Mesodermal cell (in vitro differentiated cells): ENCODE measurements around the gene LRRC26.

ENCODE experiments used
- H3K27ac ChIP-seq: 2 replicates; pipeline ENCODE4 v1.7.0; 2013; ENCODE audit warnings: mild to moderate bottlenecking, low read depth, low read length, moderate library complexity; ENCODE audit not compliant: severe bottlenecking
- H3K36me3 ChIP-seq: 2 replicates; pipeline ENCODE4 v1.7.1; 2013; ENCODE audit warnings: mild to moderate bottlenecking, low read length, moderate library complexity; ENCODE audit not compliant: control insufficient read depth, insufficient read depth
- H3K4me1 ChIP-seq: one replicate; pipeline ENCODE4 v1.7.1; 2013; ENCODE audit warnings: mild to moderate bottlenecking, low read length; ENCODE audit not compliant: insufficient read depth, control insufficient read depth, poor library complexity, severe bottlenecking
- H3K4me3 ChIP-seq: 2 replicates; pipeline ENCODE4 v1.7.0; 2013; ENCODE audit warnings: low read length, control low read depth, mild to moderate bottlenecking; ENCODE audit not compliant: insufficient read depth, poor library complexity, severe bottlenecking; ENCODE audit errors: extremely low read depth
- H3K9me3 ChIP-seq: 2 replicates; pipeline ENCODE4 v1.7.1; 2013; ENCODE audit warnings: mild to moderate bottlenecking, low read length, moderate library complexity; ENCODE audit not compliant: control insufficient read depth
- WGBS, 2 experiments: methylation state at CpG; one replicate each; pipeline ENCODE4 v1.1.5; 2013; ENCODE audit warnings: missing lambda C conversion rate in 2 of 2; ENCODE audit not compliant: insufficient coverage in 2 of 2; 5-methylcytosine and 5-hydroxymethylcytosine counted together

LRRC26 gene

GRCh38 chr9:137180491-137180890 is 10.6 kb upstream of the LRRC26 start:
- H3K4me3 ChIP-seq, result no peak overlapping the region
- peaks cover 41% of the 10 kb centered on the region for H3K36me3 ChIP-seq
- WGBS, 2 experiments, result 98 to 99% methylated on average over 20 of the region's 20 CpGs
- no peak overlapping the region for H3K27ac ChIP-seq
- H3K9me3 ChIP-seq, result no peaks in the 10 kb centered on the region
- peaks cover 11% of the 10 kb centered on the region for H3K4me1 ChIP-seq

GRCh38 chr9:137179761-137180160 is 9.9 kb upstream of the LRRC26 start:
- Histone ChIP-seq H3K27ac (no peak overlapping the region), H3K36me3 (peaks cover 40% of the 10 kb centered on the region), H3K4me3 (no peak overlapping the region), H3K9me3 (no peaks in the 10 kb centered on the region), H3K4me1 (peaks cover 11% of the 10 kb centered on the region)
- 95 to 99% methylated on average over 13 to 14 of the region's 17 CpGs for WGBS, 2 experiments

- Histone ChIP-seq H3K36me3 (peaks cover 40% of the 10 kb centered on the region), H3K4me1 (peaks cover 11% of the 10 kb centered on the region), H3K27ac (peak overlapping the region; percentile 64), H3K4me3 (no peak overlapping the region), H3K9me3 (no peaks in the 10 kb centered on the region)
- WGBS, 2 experiments, result 88 to 97% methylated on average over 13 to 17 of the region's 19 CpGs
Observed at GRCh38 chr9:137178939-137179630, 9.2 kb upstream of the LRRC26 start.

- H3K36me3 ChIP-seq, result peaks cover 33% of the 10 kb centered on the region
- peak overlapping the region; percentile 64 for H3K27ac ChIP-seq
- H3K9me3 ChIP-seq, result no peaks in the 10 kb centered on the region
- peaks cover 11% of the 10 kb centered on the region for H3K4me1 ChIP-seq
- no peak overlapping the region for H3K4me3 ChIP-seq
- WGBS, 2 experiments, result 90 to 91% methylated on average over 22 to 23 of the region's 23 CpGs
Observed at GRCh38 chr9:137178201-137178938, 8.5 kb upstream of the LRRC26 start.

- Histone ChIP-seq H3K9me3 (no peaks in the 10 kb centered on the region), H3K4me3 (no peak overlapping the region), H3K27ac (no peak overlapping the region), H3K4me1 (peaks cover 11% of the 10 kb centered on the region), H3K36me3 (peaks cover 24% of the 10 kb centered on the region)
- 62 to 64% methylated on average over 14 to 16 of the region's 17 CpGs for WGBS, 2 experiments
Observed at GRCh38 chr9:137176302-137177182, 6.7 kb upstream of the LRRC26 start.

GRCh38 chr9:137175345-137175961 is 5.6 kb upstream of the LRRC26 start:
- Histone ChIP-seq H3K27ac (no peak overlapping the region), H3K4me1 (peaks cover 11% of the 10 kb centered on the region), H3K36me3 (peaks cover 13% of the 10 kb centered on the region), H3K9me3 (no peaks in the 10 kb centered on the region), H3K4me3 (no peak overlapping the region)
- WGBS, 2 experiments, result 44 to 52% methylated on average over 29 of the region's 33 CpGs

GRCh38 chr9:137174722-137175293 is 5.0 kb upstream of the LRRC26 start:
- H3K4me3 ChIP-seq, result no peak overlapping the region
- no peak overlapping the region for H3K27ac ChIP-seq
- WGBS, 2 experiments, result 33% methylated on average over 27 to 33 of the region's 34 CpGs
- no peaks in the 10 kb centered on the region for H3K9me3 ChIP-seq
- H3K4me1 ChIP-seq, result peaks cover 11% of the 10 kb centered on the region
- peaks cover 7% of the 10 kb centered on the region for H3K36me3 ChIP-seq

GRCh38 chr9:137173796-137174664 is 4.2 kb upstream of the LRRC26 start:
- 89% methylated on average over 45 of the region's 45 CpGs for whole genome bisulfite sequencing, 2 experiments
- H3K4me3 ChIP-seq, result no peak overlapping the region
- H3K9me3 ChIP-seq, result no peaks in the 10 kb centered on the region
- H3K36me3 ChIP-seq, result peaks cover 7% of the 10 kb centered on the region
- H3K27ac ChIP-seq, result no peak overlapping the region
- H3K4me1 ChIP-seq, result peaks cover 11% of the 10 kb centered on the region

- WGBS, 2 experiments, result 79 to 87% methylated on average over 16 to 21 of the region's 21 CpGs
- peaks cover 7% of the 10 kb centered on the region for H3K36me3 ChIP-seq
- H3K4me1 ChIP-seq, result peaks cover 3% of the 10 kb centered on the region
- H3K9me3 ChIP-seq, result no peaks in the 10 kb centered on the region
- no peak overlapping the region for H3K27ac ChIP-seq
- no peak overlapping the region for H3K4me3 ChIP-seq
Observed at GRCh38 chr9:137172901-137173795, 3.3 kb upstream of the LRRC26 start.
